Activated CD4-positive, CD25-positive, alpha-beta regulatory T cell treated with anti-CD3 and anti-CD28 coated beads, Interleukin-2, amount 50 U/mL, for 16 hours (primary cell): Measurements from ENCODE around the gene ZNF236.
A peak's percentile ranks its signal among the peaks of the same experiment; 100 is the strongest.
"Not testable (repeated sequence)": the region's sequence is repeated elsewhere in the genome, so short reads cannot be mapped to it uniquely, and the experiment has no call there.

Experiments used
- DNase-seq: peaks from one replicate; pipeline ENCODE4 v3.0.0-alpha.2; 2020; ENCODE audit warnings: low read depth, low spot score

The ZNF236 gene

GRCh38 chr18:76988031-76988826 lies 165.9 kb downstream of the ZNF236 start:
- no peak for DNase-seq

- DNase-seq, result no peak
Measured at GRCh38 chr18:76988827-76989646, 166.7 kb downstream of the ZNF236 start.

- DNase-seq, result no peak
Measured at GRCh38 chr18:76989647-76990190, 167.4 kb downstream of the ZNF236 start.

GRCh38 chr18:76990343-76991020 lies 168.1 kb downstream of the ZNF236 start:
- DNase-seq, result not testable (repeated sequence)

GRCh38 chr18:76991021-76991688 lies 168.8 kb downstream of the ZNF236 start:
- DNase-seq, result no peak

- DNase-seq, result no peak
Measured at GRCh38 chr18:76992226-76993084, 170.1 kb downstream of the ZNF236 start.

- DNase-seq, result no peak
Measured at GRCh38 chr18:76993085-76993382, 170.7 kb downstream of the ZNF236 start.

GRCh38 chr18:76993573-76993972 lies 171.2 kb downstream of the ZNF236 start:
- no peak for DNase-seq

GRCh38 chr18:76994086-76994654 lies 171.8 kb downstream of the ZNF236 start:
- no peak for DNase-seq

- DNase-seq, result no peak
Measured at GRCh38 chr18:76995896-76996295, 173.5 kb downstream of the ZNF236 start.

- no peak for DNase-seq
Measured at GRCh38 chr18:76996429-76996828, 174.1 kb downstream of the ZNF236 start.

- DNase-seq, result no peak
Measured at GRCh38 chr18:76997951-76998808, 175.8 kb downstream of the ZNF236 start.

GRCh38 chr18:76999077-76999476 lies 176.7 kb downstream of the ZNF236 start:
- DNase-seq, result no peak

- DNase-seq, result peak; percentile 14
Measured at GRCh38 chr18:77000527-77000926, 178.2 kb downstream of the ZNF236 start.

GRCh38 chr18:77001041-77001440 lies 178.7 kb downstream of the ZNF236 start:
- DNase-seq, result no peak

- no peak for DNase-seq
Measured at GRCh38 chr18:77001979-77002378, 179.6 kb downstream of the ZNF236 start.

GRCh38 chr18:77002496-77002895 lies 180.1 kb downstream of the ZNF236 start:
- no peak for DNase-seq

GRCh38 chr18:77003316-77003715 lies 181.0 kb downstream of the ZNF236 start:
- DNase-seq, result no peak
